Measurements from ENCODE around the gene SRGAP3. TPM values are rescaled to one million over a fixed set of nuclear protein-coding genes. Genes with fewer than 3 reads are reported as not detected.

The SRGAP3 gene
- polyA plus RNA-seq, 3 donors, result 0.27 to 1.3 (median 0.87) TPM

GRCh38 chr3:9293076-9293475, 43.6 kb upstream of the SRGAP3 start:
- no peak overlapping the region for H3K27ac Mint-ChIP-seq

DNA sequence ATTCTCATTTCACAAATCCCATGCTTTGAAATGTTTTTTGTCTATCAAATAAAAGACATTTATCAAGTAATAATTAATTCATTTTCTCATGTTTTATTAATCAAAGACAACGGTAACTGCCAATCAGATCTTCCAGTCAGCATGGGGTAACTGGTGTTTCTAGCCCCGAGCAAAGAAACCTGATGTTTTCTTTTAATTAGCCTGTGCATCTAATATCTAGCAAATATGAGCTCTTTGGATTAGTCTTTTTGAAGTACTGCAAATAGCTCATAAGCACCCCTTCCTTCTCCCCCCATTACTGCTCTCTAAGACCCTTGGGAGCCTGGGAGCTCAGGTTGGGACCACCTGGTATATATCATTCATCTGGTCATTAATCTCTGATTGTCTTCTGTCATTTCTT, 43.1 kb upstream of the SRGAP3 start:
- no peaks in the 10 kb centered on the region for H3K9me3 ChIP-seq (replicated peaks in 1 of 2; ENCODE audit: control insufficient read depth in 1 of 2, insufficient read depth in 1 of 2, low read length in 2 of 2)
- Mint-ChIP-seq H3K4me3 (peak overlapping the region in 1 of 2 donors; percentile 43), H3K27me3 (ENCODE audit: low read depth in 3 of 3) (peaks cover 5 to 11% (median 9%) of the 10 kb centered on the region in 3 donors), H3K27ac (no peak overlapping the region), H3K4me1 (no peaks in the 10 kb centered on the region), H3K9me3 (peaks cover 0 to 4% (median 0%) of the 10 kb centered on the region in 7 donors), H3K36me3 (no peaks in the 10 kb centered on the region)
- no peaks in the 10 kb centered on the region for H3K36me3 ChIP-seq (replicated peaks in 1 of 2; ENCODE audit: control insufficient read depth in 1 of 2, insufficient read depth in 2 of 2, low read length in 2 of 2)
- H4K20me1 ChIP-seq (ENCODE audit: insufficient read depth, low read length), result no peaks in the 10 kb centered on the region
- no peak overlapping the region for H2AFZ ChIP-seq (ENCODE audit: insufficient read depth, low read depth, low read length, poor library complexity, severe bottlenecking)
- intact Hi-C loops (cut with micrococcal nuclease), result no loop called here
- no peak overlapping the region for H3K4me2 ChIP-seq (replicated peaks; ENCODE audit: extremely low read depth, low read length, poor library complexity, severe bottlenecking)
- H3K27me3 ChIP-seq (ENCODE audit: control insufficient read depth in 2 of 2, insufficient read depth in 2 of 2, low read length in 2 of 2), result no peaks in the 10 kb centered on the region
- H3K27ac ChIP-seq (ENCODE audit: low read depth in 1 of 2, low read length in 2 of 2), result no peak overlapping the region
- no peak for DNase-seq
- H3K9ac ChIP-seq (ENCODE audit: insufficient read depth, low read length, poor library complexity, severe bottlenecking), result no peak overlapping the region
- no CpG with 5 or more reads among the region's 2 CpGs for WGBS (ENCODE audit: insufficient coverage)
- no peaks in the 10 kb centered on the region for H3K79me2 ChIP-seq (ENCODE audit: insufficient read depth, low read length)
- TF ChIP-seq, protein P1, sequence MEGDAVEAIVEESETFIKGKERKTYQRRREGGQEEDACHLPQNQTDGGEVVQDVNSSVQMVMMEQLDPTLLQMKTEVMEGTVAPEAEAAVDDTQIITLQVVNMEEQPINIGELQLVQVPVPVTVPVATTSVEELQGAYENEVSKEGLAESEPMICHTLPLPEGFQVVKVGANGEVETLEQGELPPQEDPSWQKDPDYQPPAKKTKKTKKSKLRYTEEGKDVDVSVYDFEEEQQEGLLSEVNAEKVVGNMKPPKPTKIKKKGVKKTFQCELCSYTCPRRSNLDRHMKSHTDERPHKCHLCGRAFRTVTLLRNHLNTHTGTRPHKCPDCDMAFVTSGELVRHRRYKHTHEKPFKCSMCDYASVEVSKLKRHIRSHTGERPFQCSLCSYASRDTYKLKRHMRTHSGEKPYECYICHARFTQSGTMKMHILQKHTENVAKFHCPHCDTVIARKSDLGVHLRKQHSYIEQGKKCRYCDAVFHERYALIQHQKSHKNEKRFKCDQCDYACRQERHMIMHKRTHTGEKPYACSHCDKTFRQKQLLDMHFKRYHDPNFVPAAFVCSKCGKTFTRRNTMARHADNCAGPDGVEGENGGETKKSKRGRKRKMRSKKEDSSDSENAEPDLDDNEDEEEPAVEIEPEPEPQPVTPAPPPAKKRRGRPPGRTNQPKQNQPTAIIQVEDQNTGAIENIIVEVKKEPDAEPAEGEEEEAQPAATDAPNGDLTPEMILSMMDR (IDR thresholded peaks at IDR 0.05), result no peak
- H3K4me1 ChIP-seq (ENCODE audit: control insufficient read depth in 1 of 2, insufficient read depth in 2 of 2, low read length in 2 of 2), result no peaks in the 10 kb centered on the region
- no peak overlapping the region for H3K4me3 ChIP-seq (replicated peaks in 1 of 3; ENCODE audit: low read depth in 2 of 3, low read length in 3 of 3)

More at GRCh38 chr3:9293076-9293475, 43.6 kb upstream of the SRGAP3 start:
- Mint-ChIP-seq H3K36me3 (no peaks in the 10 kb centered on the region), H3K4me1 (no peaks in the 10 kb centered on the region), H3K27me3 (ENCODE audit: low read depth in 3 of 3) (peaks cover 4 to 11% (median 11%) of the 10 kb centered on the region in 3 donors), H3K9me3 (peaks cover 0 to 4% (median 0%) of the 10 kb centered on the region in 7 donors), H3K4me3 (no peak overlapping the region)
- DNase-seq, result no peak
- TF ChIP-seq, protein P1 (IDR thresholded peaks at IDR 0.05), result no peak
- Histone ChIP-seq H3K4me3 (replicated peaks in 1 of 3; ENCODE audit: low read depth in 2 of 3, low read length in 3 of 3) (no peak overlapping the region), H4K20me1 (ENCODE audit: insufficient read depth, low read length) (no peaks in the 10 kb centered on the region), H3K27me3 (ENCODE audit: control insufficient read depth in 2 of 2, insufficient read depth in 2 of 2, low read length in 2 of 2) (no peaks in the 10 kb centered on the region), H3K36me3 (replicated peaks in 1 of 2; ENCODE audit: control insufficient read depth in 1 of 2, insufficient read depth in 2 of 2, low read length in 2 of 2) (no peaks in the 10 kb centered on the region), H3K9ac (ENCODE audit: insufficient read depth, low read length, poor library complexity, severe bottlenecking) (no peak overlapping the region), H3K4me2 (replicated peaks; ENCODE audit: extremely low read depth, low read length, poor library complexity, severe bottlenecking) (no peak overlapping the region), H3K4me1 (ENCODE audit: control insufficient read depth in 1 of 2, insufficient read depth in 2 of 2, low read length in 2 of 2) (no peaks in the 10 kb centered on the region), H3K79me2 (ENCODE audit: insufficient read depth, low read length) (no peaks in the 10 kb centered on the region), H2AFZ (ENCODE audit: insufficient read depth, low read depth, low read length, poor library complexity, severe bottlenecking) (no peak overlapping the region), H3K27ac (ENCODE audit: low read depth in 1 of 2, low read length in 2 of 2) (no peak overlapping the region), H3K9me3 (replicated peaks in 1 of 2; ENCODE audit: control insufficient read depth in 1 of 2, insufficient read depth in 1 of 2, low read length in 2 of 2) (no peaks in the 10 kb centered on the region)
- WGBS (ENCODE audit: insufficient coverage), result no CpG with 5 or more reads among the region's 3 CpGs
- intact Hi-C loops (cut with micrococcal nuclease), result no loop called here

Measured in CD14-positive monocyte (primary cell).